ENCODE results near the gene PAM.
"Not testable (repeated sequence)": the region's sequence is repeated elsewhere in the genome, so short reads cannot be mapped to it uniquely, and the experiment has no call there.

PAM gene

DNA sequence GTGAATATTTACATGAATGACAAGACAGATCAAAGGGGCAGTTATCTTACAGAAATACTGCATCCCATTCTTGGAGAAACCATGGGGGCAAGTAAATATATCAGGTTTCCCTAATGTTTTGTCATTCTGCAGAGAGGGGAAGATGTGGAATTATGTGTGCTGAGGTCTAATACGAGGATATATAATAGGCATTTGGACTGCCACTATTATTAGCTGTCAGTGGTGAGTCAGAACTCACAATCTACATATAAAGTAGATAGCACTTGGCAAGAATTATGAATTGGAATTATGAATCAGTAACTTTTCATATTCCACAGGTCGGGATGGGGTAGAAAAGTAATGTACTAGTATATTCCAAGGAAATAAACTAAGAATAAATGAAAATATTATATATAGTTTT is 243.1 kb downstream of the PAM start:
- no peak overlapping the region for H3K4me3 ChIP-seq (ENCODE audit: low read depth, low read length)
- no peaks in the 10 kb centered on the region for H3K27me3 ChIP-seq (ENCODE audit: control insufficient read depth, insufficient read depth, low read length)
- 0 out of 2 replicates have a peak, but pooled peaks cover 4% of the 10 kb centered on the region for H3K9me3 ChIP-seq (ENCODE audit: control insufficient read depth, insufficient read depth, low read length)
- no peaks in the 10 kb centered on the region for H3K4me1 ChIP-seq (ENCODE audit: control insufficient read depth, insufficient read depth, low read length)
- H3K9ac ChIP-seq (ENCODE audit: low read depth, low read length), result no peak overlapping the region
- H3K36me3 ChIP-seq (ENCODE audit: control insufficient read depth, insufficient read depth, low read length), result no peaks in the 10 kb centered on the region
- H3K27ac ChIP-seq (ENCODE audit: low read depth, low read length), result no peak overlapping the region

DNA sequence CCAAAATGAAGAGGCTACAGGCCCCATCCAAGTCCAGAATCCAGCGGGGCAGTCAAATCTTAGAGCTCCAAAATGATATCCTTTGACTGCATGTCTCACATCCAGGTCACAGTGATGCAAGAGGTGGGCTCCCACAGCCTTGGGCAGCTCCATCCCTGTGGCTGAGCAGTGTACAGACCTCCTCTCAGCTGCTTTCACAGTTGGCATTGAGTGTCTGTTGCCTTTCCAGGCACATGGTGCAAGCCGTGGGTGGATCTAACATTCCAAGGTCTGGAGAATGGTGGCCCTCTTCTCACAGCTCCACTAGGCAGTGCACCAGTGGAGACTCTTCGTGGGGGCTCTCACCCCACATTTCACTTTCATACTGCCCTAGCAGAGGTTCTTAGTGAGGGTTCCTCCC is 244.1 kb downstream of the PAM start:
- Histone ChIP-seq H3K4me3 (ENCODE audit: low read depth, low read length) (no peak overlapping the region), H3K27me3 (ENCODE audit: control insufficient read depth, insufficient read depth, low read length) (no peaks in the 10 kb centered on the region), H3K9me3 (ENCODE audit: control insufficient read depth, insufficient read depth, low read length) (0 out of 2 replicates have a peak, but pooled peaks cover 4% of the 10 kb centered on the region), H3K9ac (ENCODE audit: low read depth, low read length) (no peak overlapping the region), H3K27ac (ENCODE audit: low read depth, low read length) (no peak overlapping the region), H3K36me3 (ENCODE audit: control insufficient read depth, insufficient read depth, low read length) (no peaks in the 10 kb centered on the region), H3K4me1 (ENCODE audit: control insufficient read depth, insufficient read depth, low read length) (no peaks in the 10 kb centered on the region)

DNA sequence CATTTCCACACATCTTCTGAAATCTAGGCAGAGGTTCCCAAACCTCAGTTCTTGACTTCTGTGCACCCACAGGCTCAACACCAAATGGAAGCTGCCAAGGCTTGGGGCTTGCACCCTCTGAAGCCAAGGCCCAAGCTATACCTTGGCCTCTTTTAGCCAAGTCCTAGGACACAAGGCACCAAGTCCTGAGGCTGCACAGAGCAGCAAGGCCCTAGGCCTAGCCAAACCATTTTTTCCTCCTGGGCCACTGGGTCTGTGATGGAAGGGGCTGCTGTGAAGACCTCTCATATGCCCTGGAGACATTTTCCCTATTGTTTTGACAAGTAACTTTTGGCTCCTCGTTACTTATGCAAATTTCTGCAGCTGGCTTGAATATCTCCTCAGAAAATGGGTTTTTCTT is 244.5 kb downstream of the PAM start:
- not testable (repeated sequence) for H3K9ac ChIP-seq (ENCODE audit: low read depth, low read length); H3K36me3 ChIP-seq (ENCODE audit: control insufficient read depth, insufficient read depth, low read length); H3K9me3 ChIP-seq (ENCODE audit: control insufficient read depth, insufficient read depth, low read length); H3K27me3 ChIP-seq (ENCODE audit: control insufficient read depth, insufficient read depth, low read length); H3K4me1 ChIP-seq (ENCODE audit: control insufficient read depth, insufficient read depth, low read length); H3K27ac ChIP-seq (ENCODE audit: low read depth, low read length); H3K4me3 ChIP-seq (ENCODE audit: low read depth, low read length)

DNA sequence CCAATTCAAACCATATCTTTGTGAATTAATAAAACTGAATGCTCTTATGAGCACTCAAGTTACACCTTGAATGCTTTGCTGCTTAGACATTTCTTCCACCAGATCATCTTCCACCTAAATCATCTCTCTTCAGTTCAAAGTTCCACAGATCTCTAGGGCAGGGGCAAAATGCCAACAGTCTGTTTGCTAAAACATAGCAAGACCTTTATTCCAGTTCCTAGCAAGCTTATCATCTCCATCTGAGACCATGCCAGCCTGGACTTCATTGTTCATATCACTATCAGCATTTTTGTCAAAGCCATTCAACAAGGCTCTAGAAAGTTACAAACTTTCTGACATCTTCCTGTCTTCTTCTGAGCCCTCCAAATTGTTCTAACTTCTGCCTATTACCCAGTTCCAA is 245.0 kb downstream of the PAM start:
- H3K36me3 ChIP-seq (ENCODE audit: control insufficient read depth, insufficient read depth, low read length), result no peaks in the 10 kb centered on the region
- H3K27ac ChIP-seq (ENCODE audit: low read depth, low read length), result no peak overlapping the region
- H3K9me3 ChIP-seq (ENCODE audit: control insufficient read depth, insufficient read depth, low read length), result 0 out of 2 replicates have a peak, but pooled peaks cover 4% of the 10 kb centered on the region
- H3K27me3 ChIP-seq (ENCODE audit: control insufficient read depth, insufficient read depth, low read length), result no peaks in the 10 kb centered on the region
- no peaks in the 10 kb centered on the region for H3K4me1 ChIP-seq (ENCODE audit: control insufficient read depth, insufficient read depth, low read length)
- H3K4me3 ChIP-seq (ENCODE audit: low read depth, low read length), result no peak overlapping the region
- no peak overlapping the region for H3K9ac ChIP-seq (ENCODE audit: low read depth, low read length)

DNA sequence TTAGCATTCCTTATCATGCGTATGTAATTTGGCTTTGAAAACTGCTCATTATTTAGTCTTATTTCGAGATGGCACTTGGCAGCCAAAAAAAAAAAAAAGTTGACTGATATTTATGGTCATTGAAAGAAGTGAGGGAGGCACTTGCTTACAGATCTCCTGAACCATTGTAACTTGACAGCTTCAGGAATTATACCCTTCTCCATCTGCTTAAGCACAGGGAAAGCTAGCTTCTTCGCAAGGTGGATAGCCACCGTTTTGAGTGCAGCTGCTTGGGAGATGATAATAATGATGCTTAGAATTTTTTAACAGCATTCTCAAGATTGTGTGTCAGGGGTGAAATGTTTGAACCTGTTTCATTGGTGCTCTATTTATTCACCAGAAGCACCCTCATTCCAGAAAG is 248.8 kb downstream of the PAM start:
- H3K4me1 ChIP-seq (ENCODE audit: control insufficient read depth, insufficient read depth, low read length), result no peaks in the 10 kb centered on the region
- no peak overlapping the region for H3K27ac ChIP-seq (ENCODE audit: low read depth, low read length)
- peaks cover 9% of the 10 kb centered on the region; the same call in 1 of the 2 replicates for H3K36me3 ChIP-seq (ENCODE audit: control insufficient read depth, insufficient read depth, low read length)
- no peak overlapping the region for H3K9ac ChIP-seq (ENCODE audit: low read depth, low read length)
- no peaks in the 10 kb centered on the region for H3K27me3 ChIP-seq (ENCODE audit: control insufficient read depth, insufficient read depth, low read length)
- H3K9me3 ChIP-seq (ENCODE audit: control insufficient read depth, insufficient read depth, low read length), result 0 out of 2 replicates have a peak, but pooled peaks cover 3% of the 10 kb centered on the region
- H3K4me3 ChIP-seq (ENCODE audit: low read depth, low read length), result no peak overlapping the region

DNA sequence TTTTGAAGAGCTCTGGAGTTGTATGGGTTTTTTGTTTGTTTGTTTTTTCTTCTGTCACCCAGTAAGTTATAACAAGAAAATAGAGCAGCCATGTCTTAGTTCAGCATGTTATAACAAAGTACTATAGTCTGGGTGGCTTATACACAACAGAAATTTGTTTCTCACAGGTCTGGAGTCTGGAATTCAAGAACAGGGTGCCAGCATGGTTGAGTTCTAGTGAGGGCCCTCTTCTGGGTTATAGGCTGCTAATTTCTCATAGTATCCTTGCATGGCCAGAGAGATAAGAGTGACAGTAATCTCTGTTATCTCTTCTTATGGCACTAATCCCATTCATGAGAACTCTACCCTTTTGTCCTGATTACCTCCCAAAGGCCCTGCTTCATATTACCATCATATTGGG is 250.2 kb downstream of the PAM start:
- H3K9ac ChIP-seq (ENCODE audit: low read depth, low read length), result no peak overlapping the region
- no peaks in the 10 kb centered on the region for H3K27me3 ChIP-seq (ENCODE audit: control insufficient read depth, insufficient read depth, low read length)
- no peaks in the 10 kb centered on the region for H3K4me1 ChIP-seq (ENCODE audit: control insufficient read depth, insufficient read depth, low read length)
- H3K27ac ChIP-seq (ENCODE audit: low read depth, low read length), result no peak overlapping the region
- no peak overlapping the region for H3K4me3 ChIP-seq (ENCODE audit: low read depth, low read length)
- peaks cover 9% of the 10 kb centered on the region; the same call in 1 of the 2 replicates for H3K36me3 ChIP-seq (ENCODE audit: control insufficient read depth, insufficient read depth, low read length)
- no peaks in the 10 kb centered on the region for H3K9me3 ChIP-seq (ENCODE audit: control insufficient read depth, insufficient read depth, low read length)

DNA sequence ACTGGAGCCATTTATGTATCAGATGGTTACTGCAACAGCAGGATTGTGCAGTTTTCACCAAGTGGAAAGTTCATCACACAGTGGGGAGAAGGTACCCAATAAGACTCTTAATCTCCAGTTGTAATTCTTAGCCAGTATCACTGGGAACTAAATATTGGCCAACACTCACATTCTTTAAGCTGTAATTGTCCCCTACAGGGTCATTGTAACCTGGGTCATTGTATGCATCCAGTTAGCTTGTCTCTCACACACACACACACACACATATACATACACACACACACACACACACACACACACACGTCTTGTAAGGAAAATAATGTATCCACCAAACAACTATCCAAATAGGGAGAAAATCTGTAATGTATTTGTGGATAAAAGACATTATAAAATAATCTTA is 251.8 kb downstream of the PAM start:
- H3K9me3 ChIP-seq (ENCODE audit: control insufficient read depth, insufficient read depth, low read length), result no peaks in the 10 kb centered on the region
- no peak overlapping the region for H3K27ac ChIP-seq (ENCODE audit: low read depth, low read length)
- no peaks in the 10 kb centered on the region for H3K4me1 ChIP-seq (ENCODE audit: control insufficient read depth, insufficient read depth, low read length)
- no peak overlapping the region for H3K4me3 ChIP-seq (ENCODE audit: low read depth, low read length)
- H3K27me3 ChIP-seq (ENCODE audit: control insufficient read depth, insufficient read depth, low read length), result no peaks in the 10 kb centered on the region
- no peak overlapping the region for H3K9ac ChIP-seq (ENCODE audit: low read depth, low read length)
- peaks cover 9% of the 10 kb centered on the region; the same call in 1 of the 2 replicates for H3K36me3 ChIP-seq (ENCODE audit: control insufficient read depth, insufficient read depth, low read length)

DNA sequence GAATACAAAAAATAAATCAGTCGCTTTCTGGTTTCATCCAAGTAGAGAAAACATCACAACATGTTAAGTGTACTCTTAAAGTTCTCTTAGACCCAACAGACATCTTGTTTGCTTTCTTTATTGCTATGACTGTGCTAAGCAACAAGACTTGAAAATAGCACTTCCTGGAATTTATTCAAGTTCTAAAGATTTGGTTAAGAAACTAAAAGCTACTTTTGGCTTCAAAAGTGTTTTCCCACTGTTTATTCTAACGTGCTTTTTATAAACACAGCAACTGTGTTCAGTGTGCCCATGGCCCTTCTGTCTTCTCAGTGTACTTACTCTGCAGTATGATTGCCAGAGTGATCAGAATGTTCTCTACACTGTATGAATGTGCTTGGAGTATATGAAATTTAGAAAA is 255.1 kb downstream of the PAM start:
- Histone ChIP-seq H3K4me3 (ENCODE audit: low read depth, low read length) (no peak overlapping the region), H3K9ac (ENCODE audit: low read depth, low read length) (no peak overlapping the region), H3K9me3 (ENCODE audit: control insufficient read depth, insufficient read depth, low read length) (no peaks in the 10 kb centered on the region), H3K4me1 (ENCODE audit: control insufficient read depth, insufficient read depth, low read length) (no peaks in the 10 kb centered on the region), H3K27ac (ENCODE audit: low read depth, low read length) (no peak overlapping the region), H3K27me3 (ENCODE audit: control insufficient read depth, insufficient read depth, low read length) (no peaks in the 10 kb centered on the region), H3K36me3 (ENCODE audit: control insufficient read depth, insufficient read depth, low read length) (peaks cover 9% of the 10 kb centered on the region; the same call in 1 of the 2 replicates)

DNA sequence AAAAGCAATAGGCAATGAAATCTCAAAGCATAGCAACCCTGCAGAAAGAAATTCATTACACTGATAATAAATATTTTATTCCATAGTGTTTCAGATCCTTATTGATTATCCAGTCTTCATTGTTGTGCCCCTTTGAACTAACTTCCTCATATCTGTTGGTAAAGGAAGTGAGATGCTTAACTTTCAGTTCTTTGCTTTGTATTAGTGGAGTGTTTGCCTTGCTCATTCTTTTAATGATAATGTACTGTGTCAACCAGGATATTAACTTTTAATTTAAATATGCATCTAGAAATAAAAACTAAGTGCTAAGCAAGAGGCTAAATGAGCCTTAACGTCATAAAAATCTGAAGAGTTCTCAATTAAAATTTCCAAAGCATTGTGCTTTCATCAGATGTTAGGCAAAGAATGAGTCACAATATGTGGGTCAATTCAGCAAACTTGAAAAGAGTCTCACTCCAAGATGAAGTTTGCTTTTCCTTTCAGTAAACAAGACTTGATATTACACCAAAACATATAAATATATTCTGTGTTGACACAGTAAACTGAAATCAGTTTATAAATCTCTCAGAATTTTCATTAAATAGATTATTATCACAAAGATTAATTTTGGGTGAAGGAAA is 258.9 kb downstream of the PAM start:
- Histone ChIP-seq H3K36me3 (ENCODE audit: control insufficient read depth, insufficient read depth, low read length) (no peaks in the 10 kb centered on the region), H3K4me3 (ENCODE audit: low read depth, low read length) (no peak overlapping the region), H3K27me3 (ENCODE audit: control insufficient read depth, insufficient read depth, low read length) (no peaks in the 10 kb centered on the region), H3K9ac (ENCODE audit: low read depth, low read length) (no peak overlapping the region), H3K27ac (ENCODE audit: low read depth, low read length) (no peak overlapping the region), H3K9me3 (ENCODE audit: control insufficient read depth, insufficient read depth, low read length) (no peaks in the 10 kb centered on the region), H3K4me1 (ENCODE audit: control insufficient read depth, insufficient read depth, low read length) (no peaks in the 10 kb centered on the region)

DNA sequence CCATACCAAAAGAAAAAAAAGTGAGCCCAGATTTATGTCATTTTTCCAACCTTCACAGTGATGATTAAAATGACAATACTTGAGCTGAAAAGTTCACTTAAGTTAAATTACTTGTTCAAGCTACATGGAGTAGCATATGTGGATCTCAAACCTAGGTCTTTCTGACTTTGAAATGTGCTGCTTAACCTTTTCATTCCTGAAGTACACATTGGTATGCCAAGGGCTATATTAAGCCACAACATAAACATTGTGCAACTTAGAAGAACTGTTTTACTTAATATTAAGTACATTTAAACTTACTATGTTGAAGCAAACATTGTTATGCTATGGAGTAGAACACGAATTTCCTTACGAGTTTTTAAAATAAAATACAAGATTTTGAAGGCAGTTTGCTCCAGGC is 259.9 kb downstream of the PAM start:
- Histone ChIP-seq H3K9ac (ENCODE audit: low read depth, low read length) (no peak overlapping the region), H3K36me3 (ENCODE audit: control insufficient read depth, insufficient read depth, low read length) (no peaks in the 10 kb centered on the region), H3K9me3 (ENCODE audit: control insufficient read depth, insufficient read depth, low read length) (no peaks in the 10 kb centered on the region), H3K27me3 (ENCODE audit: control insufficient read depth, insufficient read depth, low read length) (no peaks in the 10 kb centered on the region), H3K4me1 (ENCODE audit: control insufficient read depth, insufficient read depth, low read length) (no peaks in the 10 kb centered on the region), H3K4me3 (ENCODE audit: low read depth, low read length) (no peak overlapping the region), H3K27ac (ENCODE audit: low read depth, low read length) (no peak overlapping the region)

DNA sequence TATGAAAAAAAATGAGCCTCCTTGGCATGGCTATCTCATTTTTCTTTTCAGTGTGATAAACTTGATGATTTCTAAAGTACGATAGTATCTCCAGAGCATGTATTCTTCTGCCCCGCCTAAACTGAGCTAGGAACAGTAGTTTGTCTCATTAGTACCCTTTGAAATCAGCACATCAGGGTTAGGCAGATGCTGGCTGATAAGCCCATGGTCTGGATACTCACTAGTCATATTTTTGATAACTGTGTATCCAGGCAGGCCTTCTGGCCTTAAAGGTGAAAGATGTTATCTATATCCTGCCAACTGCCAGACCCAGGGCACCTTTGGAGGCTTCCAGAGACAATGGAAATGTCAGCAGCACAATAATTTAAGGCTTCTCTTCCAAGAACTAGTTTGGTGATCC is 261.1 kb downstream of the PAM start:
- Histone ChIP-seq H3K4me1 (ENCODE audit: control insufficient read depth, insufficient read depth, low read length) (no peaks in the 10 kb centered on the region), H3K9me3 (ENCODE audit: control insufficient read depth, insufficient read depth, low read length) (no peaks in the 10 kb centered on the region), H3K27ac (ENCODE audit: low read depth, low read length) (no peak overlapping the region), H3K4me3 (ENCODE audit: low read depth, low read length) (no peak overlapping the region), H3K9ac (ENCODE audit: low read depth, low read length) (no peak overlapping the region), H3K27me3 (ENCODE audit: control insufficient read depth, insufficient read depth, low read length) (no peaks in the 10 kb centered on the region), H3K36me3 (ENCODE audit: control insufficient read depth, insufficient read depth, low read length) (no peaks in the 10 kb centered on the region)
